HG03196 (cell line): ENCODE measurements around the gene CCDC12.

ENCODE experiments used
- ATAC-seq: cut with Tn5 transposase; IDR thresholded peaks from one replicate; pipeline ENCODE4 v1.9.1; 2021; ENCODE audit not compliant: unreplicated experiment

Gene CCDC12

GRCh38 chr3:46878781-46879436 is 97.6 kb downstream of the CCDC12 start:
- ATAC-seq, result peak; percentile 55

GRCh38 chr3:46877406-46878125 is 99.0 kb downstream of the CCDC12 start, which contains the start of gene PTH1R:
TSS of gene PTH1R (plus strand) at chr3:46877721. CDS start at chr3:46883560, 5,839 bp downstream.
- ATAC-seq, result no peak

GRCh38 chr3:46876313-46877300 is 99.9 kb downstream of the CCDC12 start:
- no peak for ATAC-seq

- ATAC-seq, result no peak
Observed at GRCh38 chr3:46875560-46875959, 101.0 kb downstream of the CCDC12 start.

GRCh38 chr3:46874430-46874829 is 102.1 kb downstream of the CCDC12 start:
- no peak for ATAC-seq

GRCh38 chr3:46873521-46873920 is 103.0 kb downstream of the CCDC12 start:
- ATAC-seq, result no peak
